ENCODE measurements around the gene RALGDS.

- TF ChIP-seq CTCF (IDR thresholded peaks at IDR 0.05) (no peak), KAT7 (CRISPR knock-in tag; IDR thresholded peaks at IDR 0.05; ENCODE audit: borderline replicate concordance) (no peak), SP1 (CRISPR knock-in tag; conservative IDR thresholded peaks at IDR 0.05) (no peak), ETV6 (CRISPR knock-in tag; IDR thresholded peaks at IDR 0.05) (no peak), ATF3 (CRISPR knock-in tag; conservative IDR thresholded peaks at IDR 0.05) (no peak), RELA (CRISPR knock-in tag; IDR thresholded peaks at IDR 0.05; ENCODE audit: borderline replicate concordance) (no peak), SMAD4 (CRISPR knock-in tag; IDR thresholded peaks at IDR 0.05) (no peak), FOXK1 (CRISPR knock-in tag; IDR thresholded peaks at IDR 0.05) (no peak), ZNF232 (CRISPR knock-in tag; IDR thresholded peaks at IDR 0.05) (no peak), ZNF263 (CRISPR knock-in tag; IDR thresholded peaks at IDR 0.05; ENCODE audit: low read depth) (no peak), ELF4 (CRISPR knock-in tag; IDR thresholded peaks at IDR 0.05; ENCODE audit: low read depth) (no peak)
Observed at GRCh38 chr9:133089271-133089671, 31.8 kb downstream of the RALGDS start.

Data from WTC11 (cell line).